OCI-LY3 (cell line): ENCODE data around the gene PXDN.
"Not testable (repeated sequence)": the region's sequence is repeated elsewhere in the genome, so short reads cannot be mapped to it uniquely, and the experiment has no call there.

ENCODE experiments used
- CTCF ChIP-seq: fragments of 200-600, 300-600 bp; sonication (generic); IDR thresholded peaks from 2 replicates; pipeline ENCODE4 v1.5.1; 2014; ENCODE audit warnings: antibody characterized with exemption, low read length, low read depth
- EZH2phosphoT487 ChIP-seq: fragments of 200-600 bp; shearing (Covaris generic); IDR thresholded peaks from 2 replicates; pipeline ENCODE4 v1.6.1; 2018; ENCODE audit warnings: antibody characterized with exemption, mixed run types, low read depth

- not testable (repeated sequence) for TF ChIP-seq CTCF, EZH2phosphoT487
Observed at GRCh38 chr2:1780054-1780453, 35.7 kb upstream of the PXDN start.
